HG02870 (cell line): ENCODE data around the gene MAP3K4.

Experiments
- ATAC-seq: cut with Tn5 transposase; IDR thresholded peaks from one replicate; pipeline ENCODE4 v1.9.1; 2021; ENCODE audit warnings: mild to moderate bottlenecking, moderate library complexity; ENCODE audit not compliant: unreplicated experiment

Gene MAP3K4

DNA sequence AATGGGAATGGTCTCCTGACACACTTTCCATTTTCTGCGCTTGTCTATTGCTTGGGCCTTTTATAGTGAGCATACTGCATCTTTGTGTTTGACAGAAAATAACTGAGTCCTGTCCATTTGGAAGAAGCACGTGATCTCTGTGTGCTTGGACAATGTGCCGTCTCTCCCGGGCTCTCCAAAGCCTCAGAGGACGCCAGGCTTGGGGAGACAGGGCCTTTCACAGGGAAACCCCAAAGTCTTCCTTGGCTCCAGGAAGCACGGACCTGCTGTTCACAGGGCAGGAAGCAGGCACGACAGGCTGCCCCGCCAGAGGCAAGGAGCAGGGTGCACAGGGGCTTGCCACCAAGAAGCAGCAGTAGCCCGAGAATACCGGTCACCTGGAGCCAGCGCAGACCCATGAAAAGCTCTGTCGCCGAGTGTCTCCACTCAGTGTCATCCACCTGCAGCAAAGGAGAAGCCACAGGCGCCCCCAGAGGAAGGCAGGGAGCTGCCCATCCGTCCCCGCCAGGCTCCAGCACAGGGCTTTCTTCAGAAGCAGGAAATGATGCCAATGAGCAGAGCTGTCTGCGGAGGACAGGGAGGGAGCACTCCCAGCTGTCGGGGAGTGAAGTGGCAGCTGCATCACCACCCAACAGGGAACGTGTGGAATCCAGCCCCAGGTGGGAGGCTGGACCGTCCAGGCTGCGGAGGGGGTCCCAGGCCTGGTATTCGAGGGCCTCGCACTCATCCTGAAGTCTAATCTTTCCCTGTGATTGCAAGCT is 147.2 kb downstream of the MAP3K4 start:
- no peak for ATAC-seq

DNA sequence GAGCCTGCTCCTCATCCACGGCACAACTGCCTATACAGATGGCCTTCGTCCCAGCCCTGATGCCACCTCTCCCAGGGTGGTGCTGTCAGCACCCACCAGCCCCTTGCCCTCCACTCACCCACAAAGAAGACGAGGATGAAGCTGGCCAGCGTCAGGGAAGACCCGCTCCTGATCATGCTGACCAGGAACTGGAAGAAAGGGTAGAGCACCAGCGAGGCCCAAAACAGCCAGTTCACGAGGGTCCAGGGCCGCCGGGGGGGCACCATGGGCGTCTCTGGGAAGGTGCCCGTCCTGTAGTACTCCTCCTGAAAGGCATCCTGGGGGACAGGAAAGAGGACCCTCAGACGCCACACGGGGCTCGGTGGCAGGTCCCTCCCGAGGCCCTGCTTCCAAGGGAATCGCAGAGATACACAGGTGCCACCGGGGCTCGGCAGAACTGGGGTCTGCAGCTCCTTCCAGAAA is 147.8 kb downstream of the MAP3K4 start:
- no peak for ATAC-seq

DNA sequence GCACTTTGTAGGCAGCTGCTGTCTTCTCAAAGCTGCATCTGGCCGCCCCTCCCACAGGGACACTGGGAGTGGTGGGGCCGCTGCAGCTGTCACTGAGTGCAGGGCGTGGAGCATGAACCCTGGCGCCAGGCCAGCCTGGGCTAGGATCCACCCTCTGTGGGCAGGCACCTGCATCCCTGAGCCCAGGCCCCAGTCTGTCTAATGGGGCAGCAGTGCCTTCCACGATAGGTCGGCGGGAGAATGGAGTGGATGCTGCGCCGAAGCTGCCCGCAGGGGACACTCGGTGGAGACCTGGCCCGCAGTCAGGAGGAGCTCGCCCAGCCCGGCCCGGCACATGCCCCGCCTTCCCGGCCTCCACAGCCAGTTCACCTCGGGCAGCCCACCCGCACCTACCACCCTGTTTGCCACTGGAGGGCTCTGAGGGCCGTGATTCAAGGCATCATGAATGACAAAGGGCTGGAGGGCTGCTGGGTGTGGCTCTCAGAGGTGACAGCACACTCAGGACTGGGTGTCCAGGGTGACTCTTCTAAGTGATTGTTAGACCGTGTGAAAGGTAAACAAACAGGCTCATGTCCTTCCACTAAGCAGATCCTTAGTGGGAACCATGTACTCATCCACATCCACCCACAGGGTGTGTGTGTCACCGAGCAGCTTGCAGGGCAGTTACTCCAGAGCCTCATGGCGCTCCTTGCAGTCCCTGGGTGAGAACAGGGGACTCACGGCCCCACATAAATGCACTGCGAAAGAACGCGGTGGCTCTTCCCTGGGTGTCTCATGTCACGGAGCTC is 148.4 kb downstream of the MAP3K4 start:
- no peak for ATAC-seq

DNA sequence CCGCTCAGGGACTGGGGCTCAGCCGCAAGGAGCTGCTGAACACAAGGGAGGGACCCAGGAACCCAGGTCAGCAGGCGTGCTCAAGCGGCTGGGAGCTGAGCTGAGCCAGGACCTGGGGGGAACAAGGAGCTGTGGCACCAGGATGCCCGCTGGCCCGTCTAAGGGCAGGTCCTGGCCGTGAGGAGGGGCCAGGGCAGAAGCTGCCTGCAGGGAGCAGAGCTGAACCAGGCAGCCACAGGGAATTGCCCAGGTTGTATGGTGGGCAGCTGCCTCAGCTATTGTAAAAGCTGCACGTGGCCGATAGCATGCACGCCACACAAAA is 148.9 kb downstream of the MAP3K4 start:
- ATAC-seq = no peak

DNA sequence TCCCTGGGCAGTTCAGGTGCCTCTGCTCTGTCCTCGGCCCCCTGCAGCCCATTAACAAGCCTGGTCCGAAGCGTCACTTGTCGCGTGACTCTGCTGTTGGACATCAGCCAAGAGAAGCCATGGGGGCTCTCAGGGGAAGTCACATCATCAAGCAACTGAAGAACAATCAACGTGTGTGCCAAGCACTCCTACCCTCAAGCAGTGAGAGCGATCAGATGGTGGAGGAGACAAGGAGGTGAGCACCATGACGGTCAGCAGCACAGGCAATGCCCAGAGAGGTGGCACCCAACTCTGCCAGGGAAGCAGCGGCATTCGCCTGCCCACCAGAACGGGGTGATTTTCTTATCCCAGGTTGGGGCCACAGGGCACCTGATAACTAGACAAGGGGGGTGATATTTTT is 149.6 kb downstream of the MAP3K4 start:
- no peak for ATAC-seq

DNA sequence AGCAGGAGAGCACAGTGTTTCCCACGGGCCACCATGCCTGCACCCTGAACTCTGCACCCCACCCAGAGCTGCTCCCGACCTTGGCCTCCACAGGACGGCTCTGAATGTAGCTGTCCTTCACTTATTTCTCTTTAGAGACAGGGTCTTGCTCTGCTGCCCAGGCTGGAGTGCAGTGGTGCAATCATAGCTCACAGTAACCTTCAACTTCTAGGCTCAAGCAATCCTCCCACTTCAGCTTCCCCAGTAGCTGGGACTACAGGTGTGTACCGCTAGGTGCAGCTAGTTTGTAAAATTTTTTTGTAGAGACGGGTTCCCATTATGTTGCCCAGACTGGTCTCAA is 151.4 kb downstream of the MAP3K4 start:
- no peak for ATAC-seq

DNA sequence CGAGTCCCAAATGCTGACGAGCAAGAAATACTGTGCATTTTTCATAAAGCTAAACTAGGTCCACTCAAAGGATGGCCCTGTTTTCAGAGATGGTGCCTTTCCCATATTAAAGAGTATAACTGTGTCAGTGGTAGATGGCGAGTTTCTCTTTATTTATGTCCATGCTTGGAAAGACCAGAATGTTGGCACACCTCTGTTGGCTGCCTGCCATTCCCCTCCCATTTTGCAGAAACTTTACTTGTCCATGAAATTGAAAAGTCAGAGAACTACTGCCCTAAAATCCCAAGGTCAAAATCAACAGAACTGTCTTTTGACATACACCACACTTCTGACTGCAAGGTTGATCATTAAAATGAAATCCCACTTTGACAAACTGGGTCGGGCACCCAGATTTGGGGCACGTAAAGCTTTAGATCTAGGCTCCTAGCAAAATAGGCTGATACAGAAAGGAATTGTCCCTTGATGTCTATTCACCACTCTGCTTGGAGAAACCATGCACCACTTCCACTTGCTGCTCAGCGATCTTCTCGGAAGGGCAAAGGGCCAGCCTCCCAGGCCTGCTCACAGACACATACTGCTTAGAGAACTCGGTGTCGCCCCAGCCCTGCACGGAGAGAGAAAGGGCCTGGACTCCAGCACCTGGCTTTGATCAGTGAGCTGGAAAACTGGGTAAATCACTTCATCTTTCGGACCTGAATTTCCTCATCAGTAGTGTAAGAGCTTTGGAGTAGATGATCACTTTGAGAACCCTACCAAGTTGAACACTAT is 152.3 kb downstream of the MAP3K4 start:
- ATAC-seq = no peak

DNA sequence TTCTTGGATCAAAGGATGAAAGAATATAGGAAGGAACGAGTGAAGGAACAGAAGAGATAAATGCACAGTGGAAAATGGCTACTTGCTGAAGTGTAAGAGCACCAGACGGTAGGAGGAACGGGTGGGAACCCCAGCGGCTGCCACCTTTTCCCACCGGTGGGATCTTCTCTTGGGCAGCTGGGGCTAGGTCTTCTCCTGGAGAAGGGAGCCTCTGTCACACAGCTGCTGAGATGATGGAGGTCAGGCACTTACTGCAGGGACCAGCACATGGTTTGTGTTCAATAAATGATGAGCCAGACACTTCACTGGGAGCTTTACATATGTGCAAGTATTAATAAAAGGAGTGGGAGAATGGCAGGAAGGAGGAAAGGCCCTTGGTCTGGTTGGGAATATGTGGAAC is 158.6 kb downstream of the MAP3K4 start:
- ATAC-seq = no peak

DNA sequence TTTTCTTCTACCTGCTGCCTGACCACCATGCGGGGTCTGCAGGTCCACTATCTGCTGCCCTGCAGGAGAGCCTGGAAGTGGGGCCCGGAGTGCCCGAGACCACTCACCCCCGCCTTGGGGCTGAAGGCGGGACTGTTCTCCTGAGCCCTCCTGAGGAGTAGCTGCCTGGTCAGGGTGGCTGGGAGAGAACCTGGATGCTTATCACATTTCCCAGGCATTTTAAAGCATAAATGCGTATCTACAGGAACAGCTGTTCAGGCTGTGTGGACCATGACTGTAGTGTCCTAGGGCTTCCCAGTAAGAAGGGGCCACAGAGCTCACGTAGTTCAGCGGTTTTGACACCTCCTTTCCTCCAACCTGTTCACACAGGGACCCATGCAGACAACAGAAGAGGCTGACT is 159.0 kb downstream of the MAP3K4 start:
- no peak for ATAC-seq

DNA sequence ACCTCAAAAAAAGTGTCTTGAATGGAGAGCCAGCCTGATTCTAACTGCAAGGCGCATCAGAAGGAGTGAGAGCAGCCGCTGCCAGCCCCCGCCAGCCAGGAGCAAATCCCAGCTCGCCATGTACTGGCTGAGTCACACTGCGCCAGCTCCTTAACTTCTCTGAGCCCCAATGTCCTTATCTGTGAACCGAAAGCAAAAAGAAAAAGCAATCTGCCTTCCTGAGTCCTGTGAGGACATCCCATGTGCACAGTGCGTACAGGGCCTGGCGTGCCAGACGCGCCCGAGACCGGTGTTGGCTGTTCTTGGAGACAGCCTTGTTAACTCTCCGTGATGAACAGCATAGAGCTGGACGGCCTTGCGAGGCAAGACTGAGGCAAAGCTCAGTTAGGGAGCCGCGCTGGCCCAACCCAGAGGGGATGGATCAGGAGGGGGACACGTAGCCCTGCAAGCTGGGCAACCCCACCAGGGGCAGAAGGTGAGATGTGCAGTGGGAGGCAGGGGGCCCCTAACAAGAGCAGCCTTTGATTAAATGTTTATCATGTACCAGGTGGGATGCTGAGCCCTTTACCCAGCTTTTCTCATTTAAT is 159.6 kb downstream of the MAP3K4 start:
- ATAC-seq = no peak

DNA sequence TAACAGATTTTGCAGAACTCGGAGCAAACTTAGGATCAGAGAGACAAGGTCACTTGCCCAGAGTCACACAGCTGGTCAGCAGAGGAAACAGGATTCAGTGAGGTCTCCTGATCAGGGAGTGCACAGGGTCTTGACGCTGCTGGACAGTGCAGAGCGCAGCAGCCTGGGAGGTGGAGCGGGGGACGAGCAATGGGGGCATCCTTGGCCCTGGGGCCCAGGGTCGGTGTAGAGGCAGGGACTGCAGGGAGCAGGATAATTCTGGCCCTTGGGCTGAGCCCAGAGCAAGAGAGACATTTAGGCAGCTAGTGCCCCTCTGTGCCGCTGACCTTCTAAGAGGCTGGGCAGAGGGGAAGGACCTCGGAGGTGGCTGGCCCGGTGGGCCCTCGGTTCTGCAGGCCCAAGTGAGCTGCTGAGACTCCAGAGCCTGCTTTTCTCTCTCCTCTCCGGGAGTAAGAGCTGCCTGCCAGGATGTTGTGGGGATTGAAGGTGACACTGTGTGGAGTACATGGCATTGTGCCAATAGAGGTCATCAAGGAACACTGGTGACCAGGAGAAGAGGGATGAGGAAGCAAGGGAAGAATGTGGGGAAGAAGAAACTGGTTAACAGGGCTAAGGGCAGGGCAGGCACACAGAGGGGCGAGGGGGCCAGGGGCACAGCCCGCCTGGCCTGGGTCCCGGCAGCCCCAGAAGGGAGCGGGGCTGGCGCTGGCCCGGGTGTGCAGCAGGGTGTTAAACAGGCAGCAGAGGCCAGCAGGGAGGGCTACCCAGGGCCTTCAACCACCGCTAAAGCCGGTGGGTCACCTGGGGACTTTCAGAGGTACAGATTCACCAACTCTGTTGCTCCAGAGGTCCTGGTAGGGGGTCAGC is 160.3 kb downstream of the MAP3K4 start:
- ATAC-seq = no peak

DNA sequence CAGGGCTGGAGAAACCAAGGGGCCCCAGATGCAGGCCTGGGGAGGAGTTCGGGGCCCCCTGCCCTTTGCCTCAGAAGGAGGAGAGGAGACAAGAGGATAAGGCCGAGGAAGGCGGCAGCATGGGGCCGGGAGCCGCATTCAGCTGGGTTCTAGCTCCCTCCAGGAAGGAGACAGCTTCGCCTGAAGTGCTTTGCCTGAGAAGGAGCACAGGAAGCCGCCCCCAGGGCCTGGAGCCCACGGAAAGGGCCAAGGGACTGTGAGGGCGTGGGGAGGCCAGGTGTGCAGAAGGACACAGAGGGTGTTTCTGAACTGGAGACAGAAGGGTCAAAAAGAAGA is 160.9 kb downstream of the MAP3K4 start:
- ATAC-seq = no peak

DNA sequence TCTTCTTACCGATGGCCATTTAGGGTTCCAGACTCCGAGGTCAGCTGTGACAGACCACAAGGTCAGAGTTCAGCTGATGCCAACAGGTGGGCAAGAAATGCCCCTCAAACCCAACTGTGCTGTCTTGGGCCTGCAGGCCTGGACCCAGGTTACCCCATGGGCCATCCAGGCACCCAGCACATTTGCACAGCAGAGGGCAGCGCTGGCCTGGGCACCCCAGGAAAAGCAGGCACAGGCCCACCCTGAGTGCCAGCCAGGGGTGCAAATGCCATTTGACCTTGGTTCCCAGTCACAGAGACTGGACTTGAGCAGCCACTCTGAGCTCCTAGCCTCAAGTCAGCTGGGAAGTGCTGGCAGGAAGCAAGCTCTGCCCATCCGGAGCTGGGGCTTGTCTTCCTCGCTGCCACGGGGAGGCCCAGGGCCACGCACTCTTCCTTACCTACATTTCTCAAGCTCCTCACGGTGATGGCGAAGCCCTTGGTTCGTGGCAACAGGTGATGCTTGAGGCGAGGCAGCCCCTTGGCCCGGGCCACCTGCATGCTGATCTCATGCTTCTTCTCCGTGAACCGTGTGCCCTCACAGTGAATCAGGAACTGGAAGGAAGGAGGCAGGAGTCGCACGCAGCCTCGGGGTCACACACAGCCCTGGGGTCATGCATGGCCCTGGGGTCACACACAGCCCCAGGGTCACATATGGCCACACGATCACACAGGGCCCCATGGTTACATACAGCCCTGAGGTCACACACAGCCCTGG is 161.5 kb downstream of the MAP3K4 start:
- no peak for ATAC-seq

DNA sequence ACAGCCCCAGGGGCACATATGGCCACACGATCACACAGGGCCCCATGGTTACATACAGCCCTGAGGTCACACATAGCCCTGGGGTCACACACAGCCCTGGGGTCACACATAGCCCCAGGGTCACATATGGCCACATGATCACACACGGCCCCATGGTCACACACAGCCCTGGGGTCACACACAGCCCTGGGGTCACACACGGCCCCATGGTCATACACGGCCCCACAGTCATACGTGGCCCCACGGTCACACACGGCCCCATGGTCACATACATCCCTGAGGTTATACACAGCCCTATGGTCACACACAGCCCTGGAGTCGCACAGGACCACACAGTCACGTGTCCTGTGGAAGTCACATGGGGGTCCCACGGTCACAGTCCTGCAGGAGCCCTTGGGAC is 162.2 kb downstream of the MAP3K4 start:
- ATAC-seq = no peak

DNA sequence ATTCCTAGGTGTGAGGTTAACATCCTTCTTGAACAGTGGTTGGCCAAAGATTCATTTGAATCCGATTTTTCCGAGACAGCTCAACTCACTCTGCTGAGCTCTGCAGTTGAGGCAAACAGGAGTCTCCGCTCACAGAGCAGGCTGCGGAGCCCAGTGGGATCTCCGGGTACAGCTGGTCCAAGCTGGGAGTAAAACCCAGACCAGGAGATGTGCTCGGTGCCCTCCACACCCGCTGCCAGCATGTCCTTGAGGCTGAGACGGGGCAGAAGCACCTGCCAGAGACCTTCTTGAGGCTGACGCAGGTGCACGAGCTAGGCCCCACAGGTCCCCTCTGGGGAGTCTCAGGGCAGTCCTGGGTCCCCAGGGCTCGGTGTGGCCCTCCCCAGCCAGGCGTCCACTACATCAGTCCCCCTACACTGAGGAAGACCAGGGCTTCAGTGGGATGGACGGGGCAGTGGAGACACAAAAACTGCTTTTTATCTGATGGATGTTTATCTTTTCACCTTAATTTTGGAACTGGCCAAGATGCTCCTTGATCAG is 163.3 kb downstream of the MAP3K4 start:
- ATAC-seq = no peak

DNA sequence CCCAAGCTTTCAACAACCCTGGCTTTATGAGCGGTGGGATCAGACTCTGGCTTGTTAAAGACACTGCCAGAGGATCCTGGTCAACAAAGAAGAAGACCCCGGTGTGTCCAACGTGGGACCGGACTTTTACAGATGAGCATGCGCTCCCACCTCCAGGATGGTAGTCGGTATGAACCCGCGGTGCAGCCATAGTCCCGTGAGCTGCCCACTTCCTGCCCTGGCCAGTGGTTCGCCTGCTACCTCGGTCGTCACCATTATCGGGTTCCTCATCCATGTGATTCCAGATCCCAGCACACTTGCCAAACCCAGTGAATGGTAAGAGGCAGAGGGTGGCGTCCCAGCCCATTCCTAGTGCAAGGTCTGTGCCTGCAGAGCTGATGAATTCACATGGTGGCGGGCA is 169.6 kb downstream of the MAP3K4 start:
- ATAC-seq = no peak

DNA sequence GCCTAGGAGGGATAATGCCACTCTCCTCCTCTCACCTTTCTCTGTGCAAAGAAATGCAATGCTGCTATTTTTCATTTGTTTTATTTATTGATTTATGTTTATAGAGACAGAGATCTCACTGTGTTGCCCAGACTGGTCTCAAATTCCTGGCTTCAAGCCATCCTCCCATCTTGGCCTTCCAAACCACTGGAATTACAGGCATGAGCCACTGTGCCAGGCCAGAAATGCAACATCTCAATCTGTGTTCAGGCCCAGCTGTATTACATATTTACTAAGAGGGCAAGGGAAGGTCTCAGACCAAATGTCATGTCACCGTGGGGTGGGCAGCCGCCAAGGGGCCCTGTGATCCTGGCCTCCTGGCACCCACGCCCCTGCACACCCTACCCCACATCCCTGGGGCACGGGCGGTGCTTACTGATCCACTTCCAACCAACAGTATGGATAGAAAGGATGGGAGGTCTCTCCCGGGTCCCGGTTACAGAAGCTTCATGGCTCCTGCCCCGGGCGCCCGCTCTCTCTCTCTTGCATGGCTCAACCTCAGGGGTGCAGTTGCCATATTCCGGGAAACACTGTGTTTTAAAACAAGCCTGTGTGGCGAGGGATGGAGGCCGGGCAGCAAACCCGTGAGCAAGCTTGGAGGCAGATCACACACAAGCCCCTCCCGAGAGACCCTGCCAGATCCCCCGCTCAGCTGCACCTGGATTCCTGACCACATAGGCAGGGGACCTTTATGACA is 170.5 kb downstream of the MAP3K4 start:
- no peak for ATAC-seq

DNA sequence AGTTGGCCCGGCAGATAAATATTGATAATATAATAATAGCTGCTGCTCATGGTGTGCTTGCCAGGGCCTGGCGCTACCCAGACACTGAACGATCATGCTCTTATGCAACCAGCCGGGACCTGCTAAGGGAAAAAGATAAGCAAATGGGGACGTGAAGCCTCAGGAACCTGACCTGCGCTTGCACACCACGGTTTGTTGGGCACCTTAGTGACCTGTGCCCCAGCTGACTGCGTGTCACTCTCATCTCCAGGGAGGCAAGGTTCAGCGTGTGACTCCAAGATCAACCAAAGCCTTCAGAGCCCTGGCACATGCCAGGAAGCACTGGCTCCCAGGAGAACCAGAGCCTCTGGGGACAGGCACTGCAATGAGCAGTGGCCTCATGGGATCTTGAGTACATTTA is 171.2 kb downstream of the MAP3K4 start:
- ATAC-seq = no peak
